ENCODE measurements around the gene KIFAP3. TPM values are rescaled to one million over a fixed set of nuclear protein-coding genes. Genes with fewer than 3 reads are reported as not detected.
"Not testable (repeated sequence)": the region's sequence is repeated elsewhere in the genome, so short reads cannot be mapped to it uniquely, and the experiment has no call there.

KIFAP3 gene
- total RNA-seq, 1 donor from 2014 or later = 26.6 TPM

DNA sequence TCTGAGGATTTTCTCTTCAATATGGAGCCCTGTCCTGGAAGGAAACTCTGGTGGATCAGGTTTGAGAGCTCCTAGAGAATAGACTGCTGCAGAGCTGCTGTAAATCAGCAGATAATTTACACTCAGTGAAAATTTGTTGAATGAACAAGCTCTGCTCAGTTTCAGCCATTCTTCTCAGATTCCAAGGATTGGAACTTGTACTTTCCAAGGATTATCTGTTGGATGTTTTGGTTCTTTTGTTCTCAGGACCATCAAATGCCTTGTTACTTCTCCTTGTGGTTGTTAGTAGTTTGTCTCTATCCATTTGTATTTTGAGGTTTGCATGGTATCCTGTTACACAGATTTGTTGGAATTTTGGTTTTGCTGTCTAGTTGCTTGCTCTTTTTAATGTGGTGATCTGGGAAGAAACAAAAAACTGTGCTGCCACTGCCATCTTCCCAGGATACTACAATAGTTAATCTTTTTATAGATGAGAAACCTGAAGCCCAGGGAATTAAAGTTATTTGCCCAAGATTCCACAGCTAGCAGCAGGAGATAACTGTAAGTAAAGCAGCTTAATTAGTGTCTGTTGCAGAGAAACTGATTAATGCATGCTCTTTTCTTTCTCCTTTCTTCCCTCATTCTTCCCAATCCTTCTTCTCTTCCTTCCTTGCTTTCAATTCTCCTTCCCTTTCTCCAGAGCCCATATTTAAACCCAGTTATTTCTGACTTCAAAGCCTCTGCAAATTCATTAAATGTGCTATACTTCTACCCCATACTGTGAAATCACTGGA lies 21.7 kb upstream of the KIFAP3 start:
- TF ChIP-seq CTCF (IDR thresholded peaks at IDR 0.05; ENCODE audit: insufficient read depth, low read length, poor library complexity, severe bottlenecking) = no peak
- Histone ChIP-seq H3K4me3 (ENCODE audit: low read depth, low read length) (no peak overlapping the region), H3K36me3 (ENCODE audit: control insufficient read depth, insufficient read depth, low read length) (no peaks in the 10 kb centered on the region), H3K27me3 (ENCODE audit: control insufficient read depth, insufficient read depth, low read length) (no peaks in the 10 kb centered on the region)
- no peak for DNase-seq (ENCODE audit: low read depth)

DNA sequence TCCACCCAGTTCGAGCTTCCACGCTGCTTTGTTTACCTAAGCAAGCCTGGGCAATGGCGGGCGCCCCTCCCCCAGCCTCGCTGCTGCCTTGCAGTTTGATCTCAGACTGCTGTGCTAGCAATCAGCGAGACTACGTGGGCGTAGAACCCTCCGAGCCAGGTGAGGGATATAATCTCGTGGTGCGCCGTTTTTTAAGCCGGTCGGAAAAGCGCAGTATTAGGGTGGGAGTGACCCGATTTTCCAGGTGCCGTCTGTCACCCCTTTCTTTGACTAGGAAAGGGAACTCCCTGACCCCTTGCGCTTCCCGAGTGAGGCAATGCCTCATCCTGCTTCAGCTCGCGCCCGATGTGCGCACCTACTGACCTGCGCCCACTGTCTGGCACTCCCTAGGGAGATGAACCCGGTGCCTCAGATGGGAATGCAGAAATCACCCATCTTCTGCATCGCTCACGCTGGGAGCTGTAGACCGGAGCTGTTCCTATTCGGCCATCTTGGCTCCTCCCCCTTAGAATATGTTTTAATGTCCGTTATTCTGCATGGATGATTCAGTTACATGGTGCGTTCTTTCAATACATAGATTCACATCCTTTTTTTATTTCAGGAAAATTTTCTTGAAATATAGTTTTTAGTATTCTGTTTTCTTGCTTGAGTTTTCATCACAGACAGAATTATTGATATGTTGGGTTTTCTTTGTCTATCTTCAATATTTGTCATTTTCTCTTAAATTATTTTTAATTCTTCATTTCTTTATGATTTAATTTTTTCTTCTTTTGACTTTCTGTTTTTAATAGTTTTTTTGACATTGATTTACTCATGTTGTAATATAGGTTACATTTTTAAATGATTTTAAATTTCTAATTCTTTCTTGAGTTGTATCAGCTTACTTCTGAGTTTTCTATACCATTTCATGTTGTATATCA lies 20.5 kb upstream of the KIFAP3 start:
- not testable (repeated sequence) for DNase-seq (ENCODE audit: low read depth); H3K27me3 ChIP-seq (ENCODE audit: control insufficient read depth, insufficient read depth, low read length); H3K36me3 ChIP-seq (ENCODE audit: control insufficient read depth, insufficient read depth, low read length); H3K4me3 ChIP-seq (ENCODE audit: low read depth, low read length)

DNA sequence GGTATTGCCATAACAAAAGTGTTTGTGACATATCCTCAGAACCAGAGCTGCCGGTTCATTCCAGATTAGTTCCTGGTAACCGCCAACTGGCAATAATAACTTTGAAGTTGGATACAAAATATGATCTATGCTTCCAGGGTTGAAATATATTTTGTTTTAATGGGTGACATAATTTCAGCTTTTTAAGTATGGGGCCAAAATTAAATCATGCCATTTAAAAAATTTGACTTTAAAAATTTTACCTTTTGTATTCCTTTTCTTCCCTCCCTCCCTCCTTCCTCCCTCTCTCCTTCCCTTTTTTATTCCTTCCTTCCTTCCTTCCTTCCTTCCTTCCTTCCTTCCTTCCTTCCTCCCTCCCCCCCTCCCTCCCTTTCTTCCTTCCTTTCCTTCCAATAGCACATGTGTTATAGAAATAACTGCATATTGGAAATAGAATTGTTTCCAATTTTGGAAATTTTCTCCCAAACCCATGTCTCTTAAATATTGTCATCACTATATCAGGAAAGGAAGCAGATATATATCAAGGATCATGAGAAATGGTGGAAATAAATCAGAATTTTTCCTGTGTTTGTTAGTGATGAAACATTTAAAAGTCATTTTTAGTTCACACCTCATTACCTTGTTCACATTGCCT lies 12.0 kb upstream of the KIFAP3 start:
- no peak for DNase-seq (ENCODE audit: low read depth)
- Histone ChIP-seq H3K36me3 (ENCODE audit: control insufficient read depth, insufficient read depth, low read length) (no peaks in the 10 kb centered on the region), H3K4me3 (ENCODE audit: low read depth, low read length) (no peak overlapping the region), H3K27me3 (ENCODE audit: control insufficient read depth, insufficient read depth, low read length) (no peaks in the 10 kb centered on the region)
- no peak for TF ChIP-seq CTCF (IDR thresholded peaks at IDR 0.05; ENCODE audit: insufficient read depth, low read length, poor library complexity, severe bottlenecking)

DNA sequence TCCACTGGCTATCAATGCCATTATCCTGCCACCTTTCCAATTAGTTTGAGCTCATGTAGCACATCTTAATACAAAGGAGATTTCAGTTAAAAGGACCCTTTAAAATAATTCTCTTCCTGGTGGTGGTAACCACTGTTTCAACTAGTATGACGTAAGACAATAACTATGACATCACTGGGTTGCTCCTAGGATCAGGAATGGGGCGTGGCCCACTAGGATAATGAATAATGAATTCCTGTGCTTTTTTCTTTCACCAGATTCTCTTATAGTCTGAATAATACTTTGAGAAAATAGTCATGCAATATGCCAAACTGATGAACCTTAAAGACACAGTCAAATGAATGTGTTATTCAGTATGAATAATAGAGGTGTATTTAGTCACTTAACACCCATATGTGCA lies 10.6 kb upstream of the KIFAP3 start:
- Histone ChIP-seq H3K27me3 (ENCODE audit: control insufficient read depth, insufficient read depth, low read length) (no peaks in the 10 kb centered on the region), H3K36me3 (ENCODE audit: control insufficient read depth, insufficient read depth, low read length) (no peaks in the 10 kb centered on the region), H3K4me3 (ENCODE audit: low read depth, low read length) (no peak overlapping the region)
- no peak for DNase-seq (ENCODE audit: low read depth)
- TF ChIP-seq CTCF (IDR thresholded peaks at IDR 0.05; ENCODE audit: insufficient read depth, low read length, poor library complexity, severe bottlenecking) = no peak

DNA sequence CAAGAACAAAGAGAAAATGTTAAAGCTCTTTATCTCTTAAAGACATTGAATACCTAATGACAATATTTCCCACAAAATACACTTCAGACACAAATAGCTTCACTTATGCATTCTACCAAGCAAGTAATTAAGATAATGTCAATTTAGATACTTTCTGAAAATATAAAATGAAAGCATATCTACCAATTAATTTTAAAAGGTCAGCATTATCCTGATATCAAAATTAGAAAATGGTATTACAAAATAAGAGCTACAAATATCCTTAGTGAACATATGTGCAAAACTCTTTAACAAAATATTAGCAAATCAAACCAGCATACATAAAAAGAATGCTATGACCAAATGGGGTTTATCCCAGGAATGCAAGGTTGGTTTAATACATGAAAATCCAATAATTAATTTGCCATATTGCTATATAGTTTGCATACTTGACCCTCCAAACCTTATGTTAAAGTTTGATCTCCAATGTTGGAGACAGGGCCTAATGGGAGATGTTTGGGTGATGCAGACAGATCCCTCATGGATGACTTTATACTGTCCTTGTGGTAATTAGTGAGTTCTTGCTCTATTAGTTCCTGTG lies 4.2 kb upstream of the KIFAP3 start:
- Histone ChIP-seq H3K36me3 (ENCODE audit: control insufficient read depth, insufficient read depth, low read length) (no peaks in the 10 kb centered on the region), H3K27me3 (ENCODE audit: control insufficient read depth, insufficient read depth, low read length) (no peaks in the 10 kb centered on the region)
- TF ChIP-seq CTCF (IDR thresholded peaks at IDR 0.05; ENCODE audit: insufficient read depth, low read length, poor library complexity, severe bottlenecking) = no peak

GRCh38 chr1:170077926-170078325 lies 3.4 kb upstream of the KIFAP3 start:
- DNase-seq (ENCODE audit: low read depth) = no peak
- no peaks in the 10 kb centered on the region for H3K27me3 ChIP-seq (ENCODE audit: control insufficient read depth, insufficient read depth, low read length)
- no peaks in the 10 kb centered on the region for H3K36me3 ChIP-seq (ENCODE audit: control insufficient read depth, insufficient read depth, low read length)
- H3K4me3 ChIP-seq (ENCODE audit: low read depth, low read length) = no peak overlapping the region
- no peak for TF ChIP-seq CTCF (IDR thresholded peaks at IDR 0.05; ENCODE audit: insufficient read depth, low read length, poor library complexity, severe bottlenecking)

More for the DNA sequence above, 4.2 kb upstream of the KIFAP3 start:
- DNase-seq (ENCODE audit: low read depth) = no peak
- no peak overlapping the region for H3K4me3 ChIP-seq (ENCODE audit: low read depth, low read length)

DNA sequence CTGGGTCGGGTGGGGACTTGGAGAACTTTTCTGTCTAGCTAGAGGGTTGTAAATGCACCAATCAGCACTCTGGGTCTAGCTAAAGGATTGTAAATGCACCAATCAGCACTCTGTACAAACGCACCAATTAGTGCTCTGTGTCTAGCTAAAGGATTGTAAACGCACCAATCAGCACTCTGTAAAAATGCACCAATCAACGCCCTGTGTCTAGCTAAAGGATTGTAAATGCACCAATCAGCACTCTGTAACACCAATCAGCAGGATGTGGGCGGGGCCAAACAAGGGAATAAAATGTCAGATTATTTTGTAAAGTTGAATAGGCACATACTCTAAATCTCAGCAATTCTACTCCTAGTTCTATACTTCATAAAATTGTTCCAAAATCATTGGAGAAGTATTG lies 2.5 kb upstream of the KIFAP3 start:
- DNase-seq (ENCODE audit: low read depth); H3K36me3 ChIP-seq (ENCODE audit: control insufficient read depth, insufficient read depth, low read length); H3K27me3 ChIP-seq (ENCODE audit: control insufficient read depth, insufficient read depth, low read length); H3K4me3 ChIP-seq (ENCODE audit: low read depth, low read length): not testable (repeated sequence)

Measured in kidney epithelial cell (primary cell).